Ureter (tissue), 1 donor: ENCODE results near the gene DLG2. TPM values are rescaled to one million over a fixed set of nuclear protein-coding genes. Genes with fewer than 3 reads are reported as not detected.
"Not testable (repeated sequence)": the region's sequence is repeated elsewhere in the genome, so short reads cannot be mapped to it uniquely, and the experiment has no call there.

Experiments used
- DNase-seq: peaks from one replicate; pipeline ENCODE4 v3.0.0-alpha.2; 2020; ENCODE audit warnings: low spot score
- total RNA-seq: library from RNA; stranded (reverse); gene quantifications from one replicate; pipeline ENCODE4 v1.2.4, GENCODE V29; 2023
- donor health status: DM: yes; HTN: yes; CAD: no.

Gene DLG2
- total RNA-seq, 1 donor from 2014 or later, result 19.5 TPM

DNA sequence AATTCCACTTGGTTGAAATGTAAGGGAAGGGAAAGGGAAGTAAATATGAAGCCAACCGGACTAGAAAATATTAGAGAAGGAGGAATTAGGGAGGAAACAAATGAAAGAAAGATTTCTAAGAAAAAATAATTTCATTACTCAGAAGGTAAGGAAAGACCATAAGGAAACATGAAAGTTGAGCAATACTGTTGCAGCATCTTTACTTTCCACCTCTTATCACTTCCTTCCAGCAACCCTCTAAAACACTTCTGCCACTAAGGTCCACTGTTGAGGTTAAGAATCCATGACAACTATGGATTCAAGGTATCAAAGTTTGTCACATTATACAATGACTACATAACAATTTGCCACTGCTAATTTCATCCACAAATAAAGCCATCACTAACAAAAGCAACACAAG lies 308.6 kb downstream of the DLG2 start:
- no peak for DNase-seq

DNA sequence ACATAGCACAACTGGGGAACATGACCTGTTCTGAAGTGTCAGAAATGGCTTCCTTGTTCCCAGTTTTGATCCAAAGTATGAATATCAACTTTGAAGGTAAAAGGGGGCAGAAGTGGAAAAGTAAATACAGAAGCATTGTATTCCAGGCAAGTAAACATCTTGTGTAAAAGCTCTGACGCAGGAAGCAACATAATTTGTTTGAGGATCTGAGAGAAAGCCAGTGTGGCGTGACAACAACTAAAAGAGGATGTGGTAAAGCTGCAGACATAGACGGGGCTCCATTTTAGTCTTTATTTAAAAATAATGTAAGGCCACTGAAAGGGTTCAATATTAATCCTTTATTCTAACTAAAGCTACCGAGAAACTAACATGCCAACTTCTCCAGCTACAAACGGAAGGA lies 310.2 kb downstream of the DLG2 start:
- DNase-seq, result no peak

DNA sequence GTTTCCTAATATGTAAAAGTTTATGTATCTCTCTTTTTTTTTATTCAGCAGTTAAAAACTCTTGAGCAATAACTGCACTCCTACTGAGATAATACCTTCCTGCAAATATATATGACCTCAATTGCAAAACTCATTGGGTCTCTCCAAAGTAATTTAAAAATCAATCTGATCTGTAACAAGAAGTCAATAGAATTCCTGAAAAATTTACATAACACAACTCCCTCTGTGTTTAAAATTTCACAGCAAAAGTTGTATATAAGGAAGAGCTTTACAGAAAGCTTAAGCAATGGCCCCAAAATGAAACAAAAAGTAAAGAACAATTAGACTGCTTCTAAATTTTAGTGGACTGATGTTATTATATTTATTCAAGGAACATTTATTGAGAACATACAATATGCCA lies 313.4 kb downstream of the DLG2 start:
- no peak for DNase-seq

DNA sequence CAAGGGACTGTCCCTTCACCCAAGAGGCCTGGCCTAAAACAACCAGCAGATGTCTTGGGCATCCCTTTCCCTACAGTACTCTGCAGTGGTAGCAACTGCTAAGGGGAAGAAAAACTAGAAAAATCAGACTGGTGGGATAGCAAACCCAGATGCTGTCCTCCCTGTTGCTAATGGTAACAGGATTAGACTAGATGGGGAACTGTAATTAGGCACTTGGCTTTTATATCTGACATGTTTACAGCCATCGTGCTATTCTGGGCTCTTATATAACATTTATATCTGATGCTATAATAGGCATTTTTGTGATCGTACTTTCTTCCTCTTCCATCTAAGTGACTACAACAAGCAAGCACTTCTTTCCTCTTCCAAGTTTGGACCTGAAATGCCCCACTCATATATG lies 316.7 kb downstream of the DLG2 start:
- DNase-seq, result no peak

DNA sequence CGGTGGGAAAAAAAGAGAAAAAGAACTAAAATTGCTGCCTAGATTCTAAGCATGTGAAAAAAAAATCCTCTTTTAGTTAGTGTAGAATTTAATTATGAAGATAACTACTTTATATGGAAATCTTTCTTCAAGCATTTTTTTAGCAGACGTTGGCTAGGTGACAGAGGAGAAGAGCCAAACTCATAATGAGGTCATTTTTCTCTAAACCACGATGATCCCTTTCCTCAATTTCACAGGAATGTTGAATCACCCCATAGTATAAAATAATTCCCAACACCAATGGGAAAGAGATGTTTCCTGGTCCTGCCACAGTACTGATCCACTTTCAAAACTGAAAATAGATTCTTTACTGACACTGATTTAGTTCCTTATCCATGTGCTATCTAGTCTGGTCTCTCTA lies 319.8 kb downstream of the DLG2 start:
- DNase-seq, result no peak

DNA sequence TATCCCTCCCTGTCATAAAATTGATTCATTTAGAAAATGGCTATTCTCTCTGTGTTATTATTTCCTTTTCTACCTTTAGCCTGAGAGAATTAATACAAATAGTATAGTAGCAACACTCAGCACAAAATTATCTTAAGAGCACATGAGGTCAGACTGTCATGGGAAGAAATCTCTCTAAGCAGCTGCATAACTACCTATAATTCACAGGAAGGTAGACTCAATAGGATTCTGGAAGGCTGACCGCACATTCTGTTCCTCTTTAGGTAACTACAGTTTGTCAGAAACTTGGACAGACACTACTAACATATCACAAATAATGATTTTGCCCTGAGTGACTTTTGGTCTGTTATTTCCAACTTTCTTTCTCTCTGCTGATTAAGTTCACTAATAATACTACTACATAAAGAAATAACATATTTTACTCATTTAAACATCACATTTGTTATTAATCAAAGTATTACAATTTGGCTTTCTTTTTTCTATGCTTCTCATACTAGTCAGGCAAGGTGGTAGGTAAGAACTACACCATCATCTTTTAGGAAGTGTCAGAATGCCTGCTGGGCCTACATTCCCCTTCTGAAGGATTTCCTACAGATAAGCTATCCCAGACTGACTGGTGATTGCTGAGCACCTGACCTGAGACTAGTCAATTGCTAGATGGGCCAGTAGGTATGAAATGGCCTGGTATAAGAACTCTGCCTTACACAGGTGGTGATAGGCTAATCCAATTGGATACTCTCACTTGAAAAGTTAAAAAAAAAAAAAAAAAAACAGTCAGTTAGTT lies 325.1 kb downstream of the DLG2 start:
- no peak for DNase-seq

DNA sequence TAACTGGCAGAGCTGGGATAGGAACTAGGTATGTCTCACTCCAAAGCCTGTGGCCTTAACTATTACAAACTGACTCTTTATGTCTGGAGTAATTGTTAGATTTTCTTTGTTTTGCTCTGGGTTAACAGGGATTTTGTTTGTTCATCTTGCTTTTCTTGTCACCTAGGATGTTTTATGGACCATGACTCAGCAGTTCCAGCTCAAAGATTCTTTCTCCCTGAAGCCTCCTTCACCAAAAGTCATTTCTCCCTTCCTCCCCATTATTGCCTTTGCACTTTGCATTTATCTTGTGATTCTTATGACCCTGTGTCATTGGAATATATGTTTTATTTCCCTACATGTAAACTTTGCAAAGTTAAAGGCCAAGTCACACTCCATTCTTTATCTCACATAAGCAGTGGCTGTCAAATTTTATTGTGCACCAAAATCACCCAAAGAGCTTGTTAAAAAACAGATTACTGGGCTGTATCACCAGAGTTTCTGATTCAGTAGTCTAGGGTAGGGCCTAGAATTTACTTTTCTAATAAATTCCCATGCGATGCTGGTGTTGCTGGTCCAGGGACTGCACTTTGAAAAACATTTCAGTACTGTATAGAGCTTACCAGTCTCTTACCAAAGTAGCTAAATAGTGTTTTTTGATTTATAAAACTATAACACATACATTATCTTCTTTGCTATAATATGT lies 327.7 kb downstream of the DLG2 start:
- DNase-seq, result no peak

DNA sequence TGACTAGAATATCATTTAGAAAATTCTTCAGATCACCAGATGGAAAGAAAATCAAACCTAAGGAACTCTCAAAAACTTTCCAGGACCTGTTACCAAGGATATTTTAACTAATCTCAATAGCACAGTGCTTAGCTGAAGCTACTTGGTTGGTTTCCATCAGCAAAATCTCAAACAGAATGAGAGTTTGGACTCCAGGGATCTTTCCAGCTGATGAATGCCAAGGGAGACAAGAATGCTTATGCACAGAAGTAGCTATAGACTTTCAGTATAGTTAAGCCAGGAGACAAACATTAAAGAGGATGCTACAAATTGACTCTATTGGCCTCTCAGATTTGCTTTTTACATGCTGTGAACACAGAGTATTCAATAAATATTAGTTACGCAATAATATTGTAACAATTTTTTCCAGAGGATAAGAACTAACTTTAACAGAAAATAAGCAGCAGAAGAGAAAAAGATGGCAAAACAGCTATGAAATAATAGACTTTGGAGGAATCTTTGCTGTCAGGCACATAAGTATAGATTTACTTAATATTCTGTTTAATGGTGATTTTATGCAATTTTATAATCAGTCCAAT lies 331.4 kb downstream of the DLG2 start:
- DNase-seq, result no peak

DNA sequence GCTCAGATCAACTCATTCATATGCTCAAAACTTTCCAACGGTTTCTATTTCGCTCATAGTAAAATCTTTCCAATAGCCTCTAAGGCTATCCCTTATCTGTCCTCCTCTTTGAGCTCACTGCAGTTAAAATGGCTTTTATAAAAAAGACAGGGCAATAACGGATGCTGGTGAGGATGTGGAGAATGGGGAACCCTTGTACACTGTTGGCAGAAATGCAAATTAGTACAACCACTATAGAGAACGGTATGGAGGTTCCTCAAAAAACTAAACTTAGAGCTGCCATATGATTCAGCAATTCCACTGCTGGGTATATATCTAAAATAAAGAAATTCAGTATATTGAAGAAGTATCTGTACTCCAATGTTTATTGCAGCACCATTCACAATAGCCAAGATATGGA lies 345.6 kb downstream of the DLG2 start:
- DNase-seq, result no peak

DNA sequence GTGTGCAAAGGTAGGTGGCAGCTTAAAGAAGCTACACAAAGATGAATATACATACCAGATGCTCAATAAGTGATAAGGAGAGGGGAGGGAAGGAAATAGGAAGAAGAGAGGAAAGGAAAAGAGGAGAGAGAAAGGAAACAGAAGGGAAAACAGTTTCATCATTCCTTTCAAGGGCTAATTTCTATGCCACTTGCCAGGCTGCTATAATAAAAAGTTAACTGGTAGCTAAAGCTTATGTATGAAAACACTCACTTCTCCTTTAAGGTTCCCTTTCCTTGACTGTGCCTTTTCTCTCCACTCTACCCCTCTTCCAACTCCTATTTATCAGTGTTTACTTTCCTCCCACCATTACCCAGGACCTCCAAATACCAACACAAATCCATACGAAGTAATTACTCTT lies 347.9 kb downstream of the DLG2 start:
- no peak for DNase-seq

DNA sequence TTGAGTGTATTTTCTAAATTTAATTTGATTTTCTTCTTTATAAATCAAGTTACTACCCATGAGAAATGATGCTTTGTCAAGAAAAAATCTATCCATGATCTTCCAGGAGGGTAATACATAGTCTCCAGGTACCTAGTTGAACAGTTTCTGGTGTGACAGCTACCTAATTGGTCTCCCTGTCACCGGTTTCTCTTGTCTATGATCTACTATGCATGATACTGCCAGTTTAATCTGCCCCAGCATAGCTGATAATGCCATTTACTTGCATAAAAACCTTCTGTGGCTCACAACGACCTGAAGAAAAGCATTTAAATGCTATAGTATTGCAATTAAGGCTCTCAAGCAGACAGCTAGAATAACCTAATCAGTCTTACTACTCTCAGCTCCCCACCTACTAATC lies 349.5 kb downstream of the DLG2 start:
- no peak for DNase-seq

DNA sequence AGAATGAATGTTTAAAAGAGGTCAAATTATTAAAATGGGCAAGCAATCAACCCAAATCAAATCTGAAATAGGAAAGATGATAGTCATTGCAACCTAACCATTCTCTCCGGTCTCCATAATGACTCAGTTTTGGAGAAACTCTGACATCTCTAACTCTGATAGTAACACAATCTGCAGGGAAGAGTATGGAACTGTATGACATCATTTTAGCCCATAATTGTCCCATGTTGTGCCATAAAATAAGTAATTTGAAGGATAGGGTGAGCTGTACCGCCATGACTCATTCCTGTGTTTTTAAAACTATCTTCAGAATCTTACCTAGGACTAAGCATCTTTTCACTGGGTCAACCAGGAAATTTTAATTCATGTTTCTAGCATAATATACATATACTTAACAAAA lies 350.8 kb downstream of the DLG2 start:
- no peak for DNase-seq

DNA sequence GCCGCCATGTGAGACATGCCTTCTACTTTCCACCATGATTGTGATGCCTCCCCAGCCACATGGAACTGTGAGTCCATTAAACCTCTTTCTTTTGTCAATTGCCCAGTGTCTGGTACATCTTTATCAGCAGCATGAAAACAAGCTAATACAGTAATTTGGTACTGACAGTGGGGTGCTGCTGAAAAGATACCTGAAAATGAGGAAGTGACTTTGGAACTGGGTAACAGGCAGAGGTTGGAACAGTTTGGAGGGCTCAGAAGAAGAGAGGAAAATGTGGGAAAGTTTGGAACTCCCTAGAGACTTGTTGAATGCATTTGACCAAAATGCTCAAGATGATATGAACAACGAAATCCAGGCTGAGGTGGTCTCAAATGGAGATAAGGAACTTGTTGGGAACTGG lies 356.8 kb downstream of the DLG2 start:
- DNase-seq, result not testable (repeated sequence)

DNA sequence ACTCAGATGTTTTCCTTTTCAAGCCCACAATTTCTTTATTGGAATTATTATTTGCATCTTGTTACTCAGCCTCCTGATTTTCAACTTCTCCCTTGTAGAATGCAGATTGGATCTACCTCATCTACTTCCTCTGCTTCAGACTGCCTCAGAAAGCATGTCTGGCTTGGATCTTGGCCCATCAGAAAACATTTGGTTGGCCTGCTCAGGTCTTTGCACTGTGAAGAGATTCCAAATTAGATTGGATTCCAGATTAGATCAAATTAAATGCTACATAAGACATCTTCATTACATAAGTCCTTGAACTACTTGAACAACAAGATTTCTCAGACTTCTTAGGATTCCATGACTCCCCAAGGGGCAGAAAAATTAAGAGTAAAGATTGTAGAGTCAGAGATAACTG lies 358.0 kb downstream of the DLG2 start:
- DNase-seq, result no peak

DNA sequence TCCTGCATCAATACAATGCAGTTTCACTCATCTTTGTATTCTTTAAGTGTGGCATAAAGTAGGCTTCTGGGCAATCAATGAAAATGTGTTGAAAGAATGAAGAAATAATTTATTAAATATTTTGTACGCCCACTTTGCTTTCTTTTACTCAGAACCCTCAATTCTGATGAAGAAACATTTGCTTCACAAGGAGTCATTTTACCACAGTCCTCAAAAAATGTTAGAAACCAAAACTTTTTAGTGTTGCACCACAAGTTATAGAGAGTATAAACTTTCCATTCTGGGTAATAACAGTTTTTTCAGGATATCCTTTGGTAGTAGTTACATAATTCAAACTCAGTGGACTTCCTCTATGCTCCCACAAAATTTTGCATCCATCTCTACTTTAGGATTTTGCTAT lies 360.5 kb downstream of the DLG2 start:
- DNase-seq, result no peak

DNA sequence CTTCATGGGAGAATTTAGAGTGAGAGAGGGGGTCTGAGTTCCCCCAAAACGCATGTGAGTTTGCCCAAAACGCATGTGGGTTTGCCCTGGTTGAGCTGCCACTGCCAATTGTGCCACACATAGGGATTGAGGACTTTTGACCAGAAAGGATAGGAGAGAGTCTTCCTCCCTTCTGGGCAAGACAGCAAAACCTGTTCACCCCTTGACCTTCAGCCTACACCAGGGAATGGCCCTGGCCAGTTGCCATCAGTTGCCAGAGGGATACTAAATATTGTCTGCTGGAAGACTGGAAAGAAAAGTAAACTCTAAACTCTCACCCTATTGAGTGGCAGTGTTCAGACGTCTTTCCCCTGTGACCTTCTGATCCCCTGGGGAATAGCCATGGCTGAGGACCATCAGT lies 363.8 kb downstream of the DLG2 start:
- no peak for DNase-seq

DNA sequence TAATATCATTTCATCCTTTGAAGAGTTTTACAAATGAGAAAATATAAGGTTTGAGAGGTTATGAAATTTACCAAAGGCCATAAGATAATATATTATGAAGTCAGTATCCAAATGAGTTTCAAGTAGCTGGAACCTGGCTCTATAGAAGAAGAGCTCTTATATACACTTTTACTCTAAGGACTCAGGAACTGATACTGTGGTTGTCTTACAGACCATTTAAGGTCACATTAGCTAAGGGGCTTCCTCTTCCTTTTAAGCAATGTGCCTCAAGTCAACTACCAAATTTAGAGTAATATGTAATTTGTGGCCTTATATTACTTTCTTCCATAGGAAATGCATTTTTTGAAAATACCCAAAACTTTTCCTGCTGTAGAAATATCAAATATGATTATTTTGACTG lies 369.3 kb downstream of the DLG2 start:
- DNase-seq, result no peak

DNA sequence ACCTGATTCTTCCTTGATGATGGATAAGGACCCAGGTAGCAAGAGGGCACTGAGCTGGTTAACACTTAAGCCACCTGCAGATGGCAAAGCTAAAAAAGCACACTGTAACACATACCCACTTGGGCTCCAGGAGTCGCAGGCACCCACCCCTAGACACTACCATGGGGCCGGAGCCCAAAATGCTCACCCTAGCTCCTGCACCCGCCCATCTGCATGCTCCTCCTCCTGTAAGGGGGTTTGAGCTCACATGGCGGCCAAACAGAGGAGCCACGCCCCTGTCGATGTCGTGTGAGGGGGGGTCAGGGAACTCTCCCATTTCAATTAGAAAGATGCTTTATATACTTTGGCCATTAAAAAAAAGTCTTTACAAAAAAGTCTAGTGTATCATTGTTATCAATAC lies 370.7 kb downstream of the DLG2 start:
- no peak for DNase-seq

DNA sequence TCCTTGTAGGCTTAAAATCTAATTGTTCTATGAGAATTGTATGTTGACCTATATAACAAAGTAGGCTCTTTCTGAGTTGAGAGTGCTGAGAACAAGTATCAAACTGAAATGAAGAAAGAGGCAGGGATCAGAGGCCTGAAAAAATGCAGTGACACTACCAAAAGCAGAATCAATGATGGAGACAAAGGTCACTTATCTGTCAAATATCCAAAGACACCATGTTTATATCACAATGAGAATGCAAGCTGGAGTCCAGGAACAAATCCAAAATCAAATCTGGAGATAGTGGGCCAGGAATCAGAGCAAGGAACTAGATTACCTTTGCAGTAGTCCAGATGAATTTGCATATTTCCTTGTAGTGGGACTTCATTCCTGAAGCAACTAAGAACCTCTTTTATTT lies 377.7 kb downstream of the DLG2 start:
- DNase-seq, result no peak

DNA sequence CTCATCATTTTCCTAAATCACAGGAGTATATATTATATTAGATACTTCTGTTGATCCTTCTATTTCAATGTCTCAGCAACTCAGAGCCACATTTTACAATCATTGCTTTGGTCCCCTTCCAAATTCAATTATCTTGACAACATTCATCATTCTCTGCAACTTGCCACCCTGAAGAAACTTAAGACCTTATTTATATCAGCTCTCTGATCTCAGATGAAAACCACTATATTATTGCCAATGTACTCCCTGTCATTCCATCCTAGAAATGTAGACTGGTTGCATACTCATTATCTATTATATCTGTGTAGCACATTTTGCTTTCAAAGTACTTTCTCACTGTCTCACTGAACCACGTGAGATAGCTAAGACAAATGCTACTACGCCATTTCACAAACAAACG lies 379.3 kb downstream of the DLG2 start:
- DNase-seq, result no peak

DNA sequence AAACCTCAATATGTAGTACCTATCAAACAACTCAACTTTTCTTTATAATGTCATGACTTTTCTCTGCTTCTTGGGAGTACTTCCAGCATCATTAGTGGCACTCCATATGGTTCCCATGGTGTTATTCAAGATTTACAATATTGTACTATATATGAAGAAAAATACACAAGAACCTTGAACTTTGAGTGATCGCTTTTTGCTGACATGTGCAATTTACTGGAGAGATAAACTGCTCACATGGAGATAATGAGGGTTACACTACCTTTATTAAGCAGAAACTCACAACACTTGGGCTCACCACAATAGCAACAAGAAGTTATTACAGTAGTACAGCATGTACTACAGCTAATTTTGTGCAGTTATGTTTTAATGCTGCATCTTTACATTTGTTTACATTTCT lies 388.2 kb downstream of the DLG2 start:
- no peak for DNase-seq

DNA sequence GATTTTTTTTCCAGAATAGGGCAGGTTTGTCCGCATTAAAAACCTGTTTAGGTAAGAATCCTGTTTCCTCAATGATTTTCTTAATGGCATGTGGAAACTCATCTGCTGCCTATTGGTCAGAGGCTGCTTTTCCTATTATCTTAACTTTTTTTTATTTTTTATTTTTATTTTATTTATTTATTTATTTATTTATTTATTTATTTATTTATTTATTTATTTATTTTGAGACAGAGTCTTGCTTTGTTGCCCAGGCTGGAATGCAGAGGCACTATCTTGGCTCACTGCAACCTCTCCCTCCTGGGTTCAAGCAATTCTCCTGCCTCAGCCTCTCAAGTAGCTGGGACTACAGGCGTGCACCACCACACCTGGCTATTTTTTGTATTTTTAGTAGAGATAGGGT lies 389.1 kb downstream of the DLG2 start:
- not testable (repeated sequence) for DNase-seq

DNA sequence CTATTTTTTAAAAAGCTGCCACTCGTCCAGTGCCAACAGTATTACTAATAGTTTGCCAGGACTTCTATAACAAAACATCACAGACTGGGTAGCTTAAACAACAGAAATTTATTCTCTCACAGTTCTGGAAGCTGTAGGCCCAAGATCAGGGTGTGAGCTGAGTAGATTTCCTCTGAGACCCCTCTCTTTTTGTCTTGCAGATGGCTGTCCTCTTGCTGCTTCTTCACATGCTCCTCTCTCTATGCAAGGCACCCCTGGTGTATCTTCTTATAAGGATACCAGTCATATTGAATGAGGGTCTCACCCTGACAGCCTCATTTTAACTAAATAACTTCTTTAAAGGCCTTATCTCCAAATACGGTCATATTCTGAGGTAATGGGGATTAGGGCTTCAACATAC lies 390.9 kb downstream of the DLG2 start:
- DNase-seq, result no peak
